GM19025 (cell line): ENCODE data around the gene TMEM38B.
"Not testable (repeated sequence)": the region's sequence is repeated elsewhere in the genome, so short reads cannot be mapped to it uniquely, and the experiment has no call there.

ENCODE experiments used
- ATAC-seq: cut with Tn5 transposase; IDR thresholded peaks from one replicate; pipeline ENCODE4 v1.9.1; 2021; ENCODE audit warnings: mild to moderate bottlenecking, low read depth, moderate library complexity; ENCODE audit not compliant: unreplicated experiment

TMEM38B gene

DNA sequence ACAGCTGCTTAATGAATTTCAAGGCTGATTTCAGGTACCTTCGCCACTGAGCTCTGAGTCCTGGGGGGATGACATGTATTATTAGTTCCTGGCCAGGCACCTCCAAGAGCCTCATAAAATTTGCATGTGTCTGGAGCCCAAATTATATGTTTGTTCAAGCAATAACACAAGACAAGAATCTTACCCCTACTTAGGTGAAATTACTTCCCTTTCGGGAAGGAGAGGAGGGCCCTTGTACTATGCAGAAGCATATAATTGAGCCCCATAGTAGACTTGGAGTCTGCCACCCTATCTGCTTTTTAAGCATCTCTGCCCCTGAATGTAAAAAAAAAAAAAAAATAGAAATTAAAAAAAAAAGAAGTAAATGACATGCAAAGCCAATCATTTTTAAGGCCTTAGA is 13.0 kb upstream of the TMEM38B start:
- no peak for ATAC-seq

DNA sequence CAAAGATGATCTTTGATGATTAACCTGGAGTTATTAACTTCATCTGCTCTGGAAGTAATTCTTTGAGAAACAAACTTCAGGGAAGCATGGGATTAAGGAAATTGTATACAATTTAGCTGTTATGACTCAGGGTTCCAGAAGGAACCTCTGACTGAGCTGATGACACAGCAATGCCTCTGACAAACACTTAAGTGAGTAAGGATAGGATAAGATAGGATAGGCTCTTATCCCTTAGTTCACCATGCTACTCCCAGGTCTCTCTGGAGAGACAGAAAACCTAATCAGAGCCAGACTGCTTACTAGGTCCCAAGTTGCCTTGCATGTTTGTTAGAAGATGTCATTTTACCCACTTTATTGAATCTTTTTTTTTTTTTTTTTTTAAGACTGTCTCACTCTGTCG is 12.6 kb upstream of the TMEM38B start:
- no peak for ATAC-seq

DNA sequence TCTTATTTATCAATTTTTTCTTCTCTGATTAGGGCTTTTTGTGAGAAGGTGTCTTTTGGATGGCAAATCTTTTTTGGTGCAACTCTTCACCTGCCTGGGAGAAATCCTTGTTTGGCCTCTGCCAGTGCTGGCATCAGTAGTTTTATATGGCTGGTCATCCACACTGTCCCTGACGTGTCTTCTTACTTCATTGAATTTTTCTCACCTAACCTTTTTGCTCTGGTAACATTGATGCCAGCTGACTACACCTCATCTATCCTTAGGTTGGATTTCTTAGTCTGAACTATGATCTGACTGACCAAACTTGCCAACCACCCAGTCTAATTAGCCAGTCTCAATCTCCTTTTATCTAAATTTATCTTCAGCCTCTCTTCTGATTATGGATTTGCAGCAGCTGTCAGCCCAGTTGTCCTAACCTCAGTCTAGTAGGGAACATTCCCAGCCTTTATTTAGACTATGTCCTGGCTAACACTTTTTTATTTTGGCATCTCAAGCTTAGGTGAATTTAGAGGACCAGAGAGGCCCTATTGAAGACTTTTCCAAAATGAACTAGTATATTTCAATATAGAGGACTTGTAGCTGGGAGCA is 10.6 kb upstream of the TMEM38B start:
- ATAC-seq: no peak

DNA sequence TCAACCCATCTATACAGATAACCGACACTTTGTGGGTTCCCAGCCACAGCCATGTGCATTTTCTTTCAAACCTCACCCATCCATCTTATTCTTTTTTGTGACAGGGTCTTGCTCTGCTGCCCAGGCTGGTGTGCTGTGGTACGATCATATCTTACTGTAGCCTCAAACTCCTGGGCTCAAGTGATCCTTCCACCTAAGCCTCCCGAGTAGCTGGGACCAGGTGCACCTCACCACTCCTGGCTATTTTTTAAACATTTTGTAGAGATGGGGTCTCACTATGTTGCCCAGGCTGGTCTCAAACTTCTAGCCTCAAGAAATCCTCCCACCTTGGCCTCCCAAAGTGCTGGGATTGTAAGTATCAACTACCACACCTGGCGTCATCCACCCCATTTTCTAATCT is 7.4 kb upstream of the TMEM38B start:
- no peak for ATAC-seq

DNA sequence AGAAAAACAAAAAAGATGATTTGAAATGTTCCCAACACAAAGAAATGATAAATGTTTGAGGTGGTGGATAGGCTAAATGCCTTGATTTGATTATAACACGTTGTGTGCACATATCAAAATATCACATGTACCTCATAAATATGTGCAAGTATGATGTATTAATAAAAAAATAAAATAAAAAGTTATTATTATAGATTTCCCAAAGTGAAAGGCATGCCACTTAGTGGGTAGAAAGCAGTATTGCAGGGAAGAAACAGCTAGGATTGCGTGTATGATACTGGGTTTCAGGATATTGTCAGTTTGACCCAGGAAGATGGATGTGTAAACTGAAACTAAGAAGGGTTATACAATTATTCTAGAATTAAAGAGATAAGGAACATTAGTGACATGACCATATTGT is 3.6 kb upstream of the TMEM38B start:
- no peak for ATAC-seq

DNA sequence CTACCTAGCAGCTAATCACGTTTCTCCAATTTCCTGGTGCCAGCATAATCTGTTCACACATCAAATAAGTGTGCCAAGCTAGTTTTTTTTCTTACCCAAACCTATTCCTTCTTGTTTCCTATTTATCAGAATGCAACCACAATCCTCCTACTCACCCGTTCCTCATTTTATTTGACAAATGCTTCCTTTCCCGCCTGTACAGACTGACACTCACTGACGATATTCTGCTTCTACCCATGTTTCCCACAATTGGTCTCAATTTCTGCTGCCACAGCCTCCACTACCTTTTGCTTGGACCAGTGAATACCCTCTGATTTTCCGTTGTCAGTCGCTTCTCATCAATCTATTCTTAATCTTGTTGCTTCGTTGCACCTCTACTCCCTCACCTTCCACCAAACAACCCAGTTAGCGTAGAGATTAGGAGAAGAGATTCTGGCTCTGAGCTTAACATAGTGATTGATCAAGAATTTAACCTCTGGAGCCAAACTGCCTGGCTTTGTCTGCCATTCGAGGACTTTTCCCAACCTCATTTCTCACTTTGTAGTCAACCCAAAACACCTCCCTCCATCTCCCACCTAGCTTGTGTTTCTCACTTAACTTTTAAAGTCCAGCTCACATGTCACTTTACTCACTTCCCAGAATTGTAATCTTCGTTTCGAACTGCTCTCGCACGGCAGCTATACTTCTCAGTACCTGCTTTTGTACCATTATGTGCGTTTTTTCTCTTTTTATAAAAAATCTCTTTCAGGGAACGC is 729 bp upstream of the TMEM38B start:
- peak; percentile 8 for ATAC-seq

DNA sequence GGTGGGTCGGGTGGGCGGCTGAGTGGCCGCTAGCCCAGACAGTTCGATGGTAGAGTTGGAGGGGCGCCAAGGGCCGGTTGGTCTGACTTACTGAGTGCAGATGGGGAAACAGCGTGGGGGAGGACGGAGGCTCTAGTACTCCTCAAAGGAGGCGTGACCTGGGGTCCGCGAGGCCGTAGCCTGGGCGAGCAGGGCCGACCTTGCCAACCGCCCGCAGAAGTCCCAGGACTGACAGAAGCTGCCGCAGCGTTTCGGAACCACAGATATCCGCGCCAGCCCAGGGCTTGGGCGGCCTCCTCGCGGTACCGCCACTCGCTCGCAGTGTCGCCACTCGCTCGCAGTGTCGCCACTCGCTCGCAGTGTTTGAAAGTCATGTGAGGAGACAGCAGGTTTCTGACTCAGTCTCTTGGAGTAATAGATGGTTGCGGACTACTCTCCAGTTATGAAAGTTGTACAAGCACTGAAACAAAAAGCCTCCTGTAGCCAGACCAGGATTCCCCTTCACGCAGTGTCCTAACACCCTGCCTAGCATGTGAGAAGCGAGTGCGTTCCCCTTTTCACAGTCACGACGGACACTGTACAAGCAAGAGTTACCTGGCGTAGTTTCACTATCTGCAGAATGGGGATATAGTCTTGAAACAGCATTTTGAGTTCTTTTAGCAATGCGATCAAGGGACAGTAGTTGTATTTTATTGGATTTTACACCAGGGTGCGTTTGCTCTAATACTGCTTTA is 674 bp downstream of the TMEM38B start:
- ATAC-seq: peak; percentile 55

DNA sequence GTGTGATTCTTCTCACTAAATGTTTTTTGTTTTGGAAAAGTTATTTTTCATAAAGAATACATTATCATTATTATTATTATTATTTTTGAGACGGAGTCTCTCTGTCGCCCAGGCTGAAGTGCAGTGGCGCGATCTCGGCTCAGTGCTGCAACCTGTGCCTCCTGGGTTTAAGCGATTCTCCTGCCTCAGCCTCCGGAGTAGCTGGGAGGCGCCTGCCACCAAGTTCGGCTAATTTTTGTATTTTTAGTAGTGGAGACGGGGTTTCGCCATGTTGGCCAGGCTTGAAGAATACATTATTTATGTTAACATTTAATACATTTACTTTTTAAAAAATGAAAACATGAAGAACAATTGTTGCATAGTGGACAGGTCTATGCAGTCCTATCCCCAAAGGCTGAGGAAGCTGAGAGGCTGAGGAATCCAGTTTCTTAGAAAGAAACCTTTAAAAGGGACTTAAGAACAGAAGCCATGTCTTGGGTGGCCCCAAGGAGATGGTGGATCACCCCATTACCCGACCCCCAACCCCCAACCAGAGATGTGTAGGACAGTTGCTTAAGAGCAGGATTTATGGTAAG is 2.0 kb downstream of the TMEM38B start:
- ATAC-seq: no peak

DNA sequence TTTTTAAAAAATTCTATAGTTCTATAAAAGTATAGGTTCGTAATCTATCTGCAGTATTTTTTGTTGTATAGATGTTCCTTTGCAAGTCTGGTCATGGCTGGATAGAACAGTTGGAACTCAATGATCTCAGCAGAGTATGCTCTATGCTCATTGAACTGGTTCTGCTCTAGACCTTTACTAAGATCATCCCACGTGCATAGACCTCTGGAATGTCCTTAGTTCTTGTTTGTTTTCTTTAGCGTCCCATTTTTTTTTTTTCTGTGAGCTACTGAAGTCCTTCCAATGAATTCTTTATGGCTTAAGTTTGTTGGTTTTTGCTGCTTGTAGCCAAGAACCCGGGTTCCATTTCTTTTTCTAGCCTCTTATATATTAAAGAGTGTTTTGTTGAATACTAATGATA is 3.5 kb downstream of the TMEM38B start:
- no peak for ATAC-seq

DNA sequence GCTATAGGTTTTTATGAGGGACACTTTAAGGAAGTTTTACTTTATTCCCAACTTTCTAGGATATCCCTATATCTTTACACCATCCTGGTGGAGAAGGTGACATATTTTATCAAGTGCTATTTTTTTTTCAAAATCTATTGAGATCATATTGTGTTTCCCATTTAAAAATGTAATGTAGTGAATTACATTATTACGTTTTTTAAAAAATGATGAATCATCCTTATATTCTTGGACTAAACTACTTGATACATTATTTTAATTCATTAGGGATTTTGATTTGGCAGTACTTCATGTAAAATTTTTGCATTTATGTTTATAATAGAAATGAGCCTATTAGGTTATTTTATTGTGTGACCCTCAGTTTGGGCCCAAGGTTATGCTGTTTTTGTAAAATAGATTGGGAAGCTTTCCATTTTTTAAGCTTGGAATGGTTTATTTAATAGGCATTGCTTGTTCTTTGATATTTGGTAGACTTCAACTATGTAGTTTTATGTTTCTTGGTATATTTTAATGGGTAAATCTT is 4.1 kb downstream of the TMEM38B start:
- ATAC-seq: no peak

DNA sequence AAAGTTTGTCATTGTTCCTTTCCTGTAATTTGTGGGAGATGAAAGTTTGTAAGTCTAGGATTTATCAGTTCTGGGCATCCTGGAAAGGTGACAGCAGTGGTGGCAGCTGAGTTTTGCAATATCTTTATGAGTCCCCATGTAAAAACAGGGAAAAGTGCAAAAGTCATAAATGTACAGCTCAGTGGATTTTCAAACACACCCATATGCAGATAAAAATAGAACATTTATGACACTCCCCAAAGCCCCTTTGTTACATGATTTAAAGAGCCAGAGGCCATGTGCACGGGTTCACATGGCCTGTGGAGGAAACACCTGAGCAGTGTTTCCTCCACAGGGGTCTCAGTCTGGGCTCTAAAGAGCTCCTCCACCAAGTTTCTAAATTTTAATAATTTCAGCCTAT is 6.3 kb downstream of the TMEM38B start:
- ATAC-seq: no peak

DNA sequence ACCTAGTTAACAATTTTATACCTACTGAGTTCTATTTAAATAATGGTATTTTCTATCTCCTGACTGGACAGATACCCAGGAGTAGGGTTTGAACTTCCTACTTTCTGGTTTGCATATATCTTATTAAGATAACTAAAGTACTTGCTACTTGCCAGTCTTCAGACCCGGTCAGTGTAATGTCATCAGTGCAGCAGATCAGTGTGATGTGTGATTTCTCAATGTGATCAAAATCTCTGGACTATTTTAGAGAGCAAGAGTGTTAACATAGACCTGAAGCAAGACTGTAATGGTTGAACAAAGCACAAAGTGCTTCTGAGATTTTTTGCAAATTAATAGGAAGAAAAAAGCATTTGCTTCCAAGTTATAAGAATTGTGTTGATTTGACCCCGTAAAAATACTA is 6.8 kb downstream of the TMEM38B start:
- ATAC-seq: no peak

DNA sequence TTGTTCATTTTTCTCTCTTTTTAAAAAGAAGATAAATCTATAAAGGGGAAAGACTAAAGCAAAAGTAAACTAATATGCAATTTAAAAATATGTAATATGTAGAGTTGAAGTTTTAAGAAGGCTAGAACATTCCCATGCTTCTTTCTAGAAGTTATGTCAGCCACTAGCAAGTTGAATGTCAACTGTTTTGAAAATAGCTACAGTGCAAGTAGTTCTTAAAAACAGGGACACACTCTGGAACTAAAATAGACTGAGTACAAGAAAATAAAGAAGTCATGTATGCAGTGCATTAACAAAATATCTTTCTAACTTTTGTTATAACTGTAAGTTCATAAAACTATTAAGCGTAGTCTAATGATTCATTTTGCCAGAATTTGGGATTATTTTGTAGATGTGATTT is 7.9 kb downstream of the TMEM38B start:
- ATAC-seq: no peak

DNA sequence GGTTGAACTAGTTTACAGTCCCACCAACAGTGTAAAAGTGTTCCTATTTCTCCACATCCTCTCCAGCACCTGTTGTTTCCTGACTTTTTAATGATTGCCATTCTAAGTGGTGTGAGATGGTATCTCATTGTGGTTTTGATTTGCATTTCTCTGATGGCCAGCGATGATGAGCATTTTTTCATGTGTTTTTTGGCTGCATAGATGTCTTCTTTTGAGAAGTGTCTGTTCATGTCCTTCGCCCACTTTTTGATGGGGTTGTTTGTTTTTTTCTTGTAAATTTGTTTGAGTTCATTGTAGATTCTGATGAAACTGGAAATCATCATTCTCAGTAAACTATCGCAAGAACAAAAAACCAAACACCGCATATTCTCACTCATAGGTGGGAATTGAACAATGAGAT is 9.3 kb downstream of the TMEM38B start:
- ATAC-seq: not testable (repeated sequence)

DNA sequence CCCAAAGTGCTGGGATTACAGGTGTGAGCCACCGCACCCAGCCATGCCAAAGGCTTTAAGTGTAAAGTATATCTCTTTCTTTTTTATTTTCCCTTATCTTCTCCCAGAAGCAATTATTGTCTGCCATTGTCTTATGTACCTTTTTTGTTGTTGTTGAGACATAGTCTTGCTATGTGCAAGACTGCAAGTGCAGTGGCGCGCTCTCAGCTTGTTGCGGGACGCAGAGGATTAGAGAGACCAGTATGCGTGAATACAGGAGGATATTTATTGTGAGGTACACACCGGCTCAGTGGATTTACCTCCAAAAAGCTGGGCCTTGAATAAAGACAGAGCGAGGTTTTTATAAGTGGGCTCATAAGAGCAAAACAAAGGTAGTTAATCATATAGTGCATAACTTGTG is 11.8 kb downstream of the TMEM38B start:
- no peak for ATAC-seq

DNA sequence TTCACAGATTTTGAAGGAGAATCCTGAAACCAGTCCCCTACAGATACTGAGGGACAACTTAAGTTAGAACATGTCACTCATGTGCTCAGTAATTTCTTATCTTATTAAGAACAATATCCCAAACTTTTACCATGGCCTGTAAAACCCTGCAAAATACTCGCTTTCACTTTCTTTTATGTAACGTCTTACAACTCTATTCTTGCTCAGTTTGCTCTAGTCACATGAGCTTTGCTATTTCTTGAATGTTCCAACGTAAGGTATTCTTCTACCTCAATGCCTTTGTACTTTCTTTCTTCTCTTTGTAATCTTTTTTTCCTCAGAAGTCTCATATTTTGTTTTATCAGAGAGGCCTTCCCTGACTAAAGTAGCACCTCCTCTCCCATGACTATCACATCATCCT is 14.1 kb downstream of the TMEM38B start:
- no peak for ATAC-seq

DNA sequence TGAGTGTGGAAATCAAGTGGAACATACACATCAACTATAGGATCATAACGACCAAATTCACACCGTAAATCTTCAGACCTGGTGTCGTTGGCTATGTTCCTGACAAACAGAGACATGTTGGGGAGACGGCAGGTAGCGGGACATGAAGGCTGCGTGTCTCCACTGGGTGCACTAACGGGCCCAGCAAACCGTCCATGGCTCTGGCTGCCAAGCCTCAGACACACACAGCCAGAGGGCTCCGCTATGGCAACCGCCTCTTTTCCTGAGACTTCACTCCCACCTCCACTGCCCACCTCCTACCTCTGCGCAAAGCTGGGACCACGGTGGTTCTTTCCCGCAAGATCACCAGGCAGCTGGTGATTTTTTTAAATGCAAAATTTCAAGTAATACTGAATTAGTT is 16.3 kb downstream of the TMEM38B start:
- no peak for ATAC-seq

DNA sequence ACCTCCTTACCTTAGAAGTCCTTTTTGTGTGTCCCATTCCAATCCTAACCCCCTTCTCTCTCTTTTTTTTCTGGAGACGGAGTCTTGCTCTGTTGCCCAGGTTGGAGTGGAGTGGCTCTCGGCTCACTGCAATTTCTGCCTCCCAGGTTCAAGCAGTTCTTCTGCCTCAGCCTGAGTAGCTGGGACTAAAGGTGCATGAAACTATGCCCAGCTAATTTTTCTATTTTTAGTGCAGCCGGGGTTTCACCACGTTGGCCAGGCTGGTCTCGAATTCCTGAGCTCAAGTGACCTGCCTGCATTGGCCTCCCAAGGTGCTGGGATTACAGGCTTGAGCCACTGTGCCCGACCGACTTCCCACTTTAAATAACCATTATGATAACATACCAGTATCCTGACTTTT is 17.5 kb downstream of the TMEM38B start:
- no peak for ATAC-seq

DNA sequence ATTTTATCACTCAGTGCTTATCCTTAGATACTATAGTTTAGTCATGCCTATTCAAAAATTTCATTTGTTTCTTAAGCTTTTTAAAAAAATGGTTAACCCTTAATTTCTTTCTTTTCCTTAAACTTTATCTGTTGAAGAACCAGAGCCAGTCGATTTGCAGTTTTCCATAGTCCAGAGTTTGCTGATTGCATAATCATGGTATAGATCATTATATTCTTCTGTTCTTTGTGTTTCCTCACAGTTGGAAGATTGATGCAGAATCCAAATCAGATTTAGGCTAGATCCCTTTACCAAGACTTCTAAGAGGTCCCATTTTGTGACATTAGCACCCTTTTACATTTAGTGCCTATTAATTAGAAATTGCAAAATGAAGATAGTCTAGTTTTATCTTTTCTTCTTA is 18.0 kb downstream of the TMEM38B start:
- ATAC-seq: no peak

DNA sequence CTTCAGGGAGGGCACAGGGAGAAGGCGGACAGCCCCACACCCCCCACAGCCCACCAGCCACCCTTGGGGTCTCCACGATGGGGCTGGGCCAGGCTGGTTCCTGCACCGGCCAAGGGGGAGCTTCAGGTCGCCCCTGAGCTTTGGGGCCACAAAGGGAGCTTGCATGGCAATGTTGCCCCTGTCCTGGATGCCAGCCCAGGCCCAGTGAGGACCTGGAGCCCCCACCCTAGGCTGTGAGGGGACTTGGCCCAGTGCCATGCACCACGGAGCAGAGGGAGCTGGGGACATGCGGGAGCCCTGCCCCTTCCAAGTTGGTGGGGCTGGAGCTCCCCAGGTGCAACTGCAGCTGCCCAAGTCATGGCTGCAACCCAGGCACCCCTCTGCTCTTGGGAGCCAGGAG is 18.4 kb downstream of the TMEM38B start:
- no peak for ATAC-seq

DNA sequence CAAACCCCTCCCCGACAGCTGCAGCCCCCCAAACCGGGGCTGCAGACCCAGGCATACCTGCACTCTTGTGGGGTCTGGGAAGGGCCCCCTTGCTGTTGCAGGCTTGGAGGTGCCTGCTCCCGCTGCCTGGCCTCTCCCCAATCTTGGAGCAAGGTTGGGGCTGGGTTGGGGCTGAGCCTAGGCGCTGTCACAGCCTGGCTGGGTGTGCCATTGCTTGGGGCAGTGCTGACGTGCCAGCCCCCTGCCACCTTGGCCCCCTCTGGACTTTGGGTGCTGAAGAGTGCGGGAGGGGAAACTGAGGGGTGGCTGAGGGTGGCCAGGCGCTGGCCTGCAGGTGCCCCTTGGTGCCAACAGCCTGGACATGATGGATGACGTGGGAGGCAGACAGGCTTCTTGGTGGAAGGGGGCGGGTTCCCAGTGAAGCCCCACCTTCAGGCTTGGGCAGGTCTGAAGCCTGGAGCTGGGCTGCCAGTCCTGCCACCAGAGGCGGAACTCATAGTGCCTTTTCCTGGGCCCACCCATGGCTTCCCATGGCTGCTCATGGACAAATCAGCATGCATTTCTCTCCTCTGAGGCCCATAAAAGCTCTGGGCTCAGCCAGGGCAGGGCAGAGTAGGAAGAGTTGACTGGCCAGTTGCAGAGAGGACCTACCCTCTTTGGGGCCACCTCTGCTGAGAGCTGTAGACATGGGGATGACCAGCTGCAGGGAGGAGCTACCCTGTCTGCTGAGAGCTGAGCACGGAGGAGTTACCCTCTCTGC is 19.1 kb downstream of the TMEM38B start:
- no peak for ATAC-seq
